Neuronal stem cell (in vitro differentiated cells): ENCODE measurements around the gene GPS1.
A peak's percentile ranks its signal among the peaks of the same experiment; 100 is the strongest.
"Not testable (repeated sequence)": the region's sequence is repeated elsewhere in the genome, so short reads cannot be mapped to it uniquely, and the experiment has no call there.

Source experiments
- DNase-seq: peaks from one replicate; pipeline ENCODE4 v3.0.0-alpha.2; 2013; ENCODE audit warnings: low spot score
- H2AFZ ChIP-seq: one replicate; pipeline ENCODE4 v1.6.1; 2013; ENCODE audit warnings: mild to moderate bottlenecking, low read length, inconsistent platforms
- H2AK5ac ChIP-seq: 2 replicates; pipeline ENCODE4 v1.6.1; 2013; ENCODE audit warnings: low read depth, mild to moderate bottlenecking, inconsistent platforms, low read length, moderate library complexity, mixed read lengths
- H2BK120ac ChIP-seq: 2 replicates; pipeline ENCODE4 v1.6.1; 2013; ENCODE audit warnings: low read depth, mild to moderate bottlenecking, inconsistent platforms, low read length, moderate library complexity, mixed read lengths
- H2BK12ac ChIP-seq: one replicate; pipeline ENCODE4 v1.6.1; 2013; ENCODE audit warnings: low read length, inconsistent platforms
- H2BK15ac ChIP-seq: 2 replicates; pipeline ENCODE4 v1.6.1; 2013; ENCODE audit warnings: mild to moderate bottlenecking, low read length, inconsistent platforms, mixed read lengths
- H2BK5ac ChIP-seq: one replicate; pipeline ENCODE4 v1.6.1; 2013; ENCODE audit warnings: inconsistent platforms, mild to moderate bottlenecking, low read length, moderate library complexity
- H3K14ac ChIP-seq: one replicate; pipeline ENCODE4 v1.6.1; 2013; ENCODE audit warnings: low read length, inconsistent platforms
- H3K18ac ChIP-seq: 2 replicates; pipeline ENCODE4 v1.6.1; 2013; ENCODE audit warnings: low read length, inconsistent platforms
- H3K23ac ChIP-seq: 2 replicates; pipeline ENCODE4 v1.6.1; 2013; ENCODE audit warnings: low read depth, mild to moderate bottlenecking, mixed read lengths, low read length, inconsistent platforms; ENCODE audit not compliant: poor library complexity
- H3K27ac ChIP-seq: replicated peaks from 3 replicates; pipeline ENCODE4 v1.5.1; 2013; ENCODE audit warnings: low read length, inconsistent platforms
- H3K27me3 ChIP-seq, 3 experiments: 2 replicates each; pipeline ENCODE4 v1.6.1; 2013; ENCODE audit warnings: low read length in 3 of 3, mild to moderate bottlenecking in 2 of 3, inconsistent platforms in 1 of 3, low read depth in 1 of 3, mixed read lengths in 1 of 3, moderate library complexity in 1 of 3; ENCODE audit not compliant: control insufficient read depth in 3 of 3, insufficient read depth in 3 of 3
- H3K36me3 ChIP-seq, 2 donors: replicated peaks in 1 of 2; 2 replicates each; pipeline ENCODE4 v1.6.1; 2013; ENCODE audit warnings: low read length in 2 of 2; ENCODE audit not compliant: control insufficient read depth in 2 of 2, insufficient read depth in 2 of 2
- H3K4ac ChIP-seq: 2 replicates; pipeline ENCODE4 v1.6.1; 2013; ENCODE audit warnings: inconsistent platforms, mild to moderate bottlenecking, low read length, moderate library complexity
- H3K4me1 ChIP-seq, 2 donors: 1 replicate in 1 of 2; 2 replicates in 1 of 2; pipeline ENCODE4 v1.6.1; 2013; ENCODE audit warnings: low read length in 2 of 2, low read depth in 1 of 2; ENCODE audit not compliant: control insufficient read depth in 2 of 2, insufficient read depth in 1 of 2
- H3K4me2 ChIP-seq: one replicate; pipeline ENCODE4 v1.6.1; 2013; ENCODE audit warnings: mild to moderate bottlenecking, low read length, inconsistent platforms; ENCODE audit not compliant: insufficient read depth, poor library complexity, severe bottlenecking
- H3K4me3 ChIP-seq, 2 donors: 2 replicates each; pipeline ENCODE4 v1.5.1; 2013; ENCODE audit warnings: low read length in 2 of 2, mild to moderate bottlenecking in 2 of 2, inconsistent platforms in 1 of 2, moderate library complexity in 1 of 2
- H3K79me1 ChIP-seq: one replicate; pipeline ENCODE4 v1.6.1; 2013; ENCODE audit warnings: low read depth, mild to moderate bottlenecking, inconsistent platforms, low read length, moderate library complexity
- H3K9ac ChIP-seq: one replicate; pipeline ENCODE4 v1.6.1; 2013; ENCODE audit warnings: mild to moderate bottlenecking, low read depth, low read length, inconsistent platforms; ENCODE audit not compliant: poor library complexity
- H3K9me3 ChIP-seq, 2 donors: replicated peaks in 1 of 2; 2 replicates each; pipeline versions ENCODE3 to v1.6.1; 2013; ENCODE audit warnings: low read length in 2 of 2, mild to moderate bottlenecking in 2 of 2, inconsistent platforms in 1 of 2, low read depth in 1 of 2, mixed read lengths in 1 of 2, moderate library complexity in 1 of 2; ENCODE audit not compliant: control insufficient read depth in 2 of 2, insufficient read depth in 1 of 2
- H4K8ac ChIP-seq: one replicate; pipeline ENCODE4 v1.6.1; 2013; ENCODE audit warnings: low read depth, mild to moderate bottlenecking, inconsistent platforms, low read length, moderate library complexity
- H4K91ac ChIP-seq: one replicate; pipeline ENCODE4 v1.6.1; 2013; ENCODE audit warnings: low read length, low read depth, mild to moderate bottlenecking, inconsistent platforms; ENCODE audit not compliant: poor library complexity
- WGBS, 2 donors: extraction: QIAGEN DNeasy Blood & Tissue Kit; methylation state at CpG; one replicate each; pipeline ENCODE4 v1.1.7; 2013; ENCODE audit warnings: missing lambda C conversion rate in 2 of 2, mixed read lengths in 1 of 2; ENCODE audit not compliant: insufficient read length in 2 of 2, insufficient replicate concordance in 1 of 2; ENCODE audit errors: extremely low coverage in 2 of 2; 5-methylcytosine and 5-hydroxymethylcytosine counted together

The GPS1 gene

GRCh38 chr17:82038796-82039409 lies 12.8 kb upstream of the GPS1 start:
- H2BK15ac ChIP-seq, H3K18ac ChIP-seq, H3K14ac ChIP-seq, H3K4me2 ChIP-seq, H4K91ac ChIP-seq, H3K27me3 ChIP-seq, H3K4me3 ChIP-seq, H3K27ac ChIP-seq, H3K4ac ChIP-seq, H3K23ac ChIP-seq, H2AK5ac ChIP-seq, H3K9ac ChIP-seq, H2BK12ac ChIP-seq, H3K79me1 ChIP-seq, H3K9me3 ChIP-seq, DNase-seq, H4K8ac ChIP-seq, H2AFZ ChIP-seq, H2BK120ac ChIP-seq, H2BK5ac ChIP-seq: not testable (repeated sequence)
- WGBS, 2 donors: no CpG with 5 or more reads among the region's 16 CpGs
- Histone ChIP-seq H3K36me3 (peaks cover 8 to 24% of the 10 kb centered on the region in 2 donors), H3K4me1 (peaks cover 9 to 10% of the 10 kb centered on the region in 2 donors)

- no peak for DNase-seq
- WGBS, 2 donors: no CpG with 5 or more reads among the region's 8 CpGs
- peaks cover 8 to 20% of the 10 kb centered on the region in 2 donors for H3K36me3 ChIP-seq
- peak overlapping the region; percentile 17 for H3K14ac ChIP-seq
- H3K4ac ChIP-seq: peak overlapping the region; percentile 67
- H3K4me3 ChIP-seq: no peak overlapping the region
- H4K91ac ChIP-seq: no peak overlapping the region
- H3K27ac ChIP-seq: no peak overlapping the region
- no peak overlapping the region for H3K9ac ChIP-seq
- H3K79me1 ChIP-seq: peaks cover 6% of the 10 kb centered on the region
- peak overlapping the region; percentile 74 for H2BK15ac ChIP-seq
- no peak overlapping the region for H3K23ac ChIP-seq
- H2BK5ac ChIP-seq: no peak overlapping the region
- H3K9me3 ChIP-seq: no peaks in the 10 kb centered on the region
- H2AK5ac ChIP-seq: peak overlapping the region; percentile 60
- H2BK12ac ChIP-seq: peak overlapping the region; percentile 16
- peak overlapping the region; percentile 3 for H3K18ac ChIP-seq
- peaks cover 9 to 10% of the 10 kb centered on the region in 2 donors for H3K4me1 ChIP-seq
- no peak overlapping the region for H2BK120ac ChIP-seq
- H3K27me3 ChIP-seq: no peaks in the 10 kb centered on the region
- H4K8ac ChIP-seq: no peak overlapping the region
- no peak overlapping the region for H2AFZ ChIP-seq
- no peak overlapping the region for H3K4me2 ChIP-seq
Observed at GRCh38 chr17:82039695-82040299, 11.9 kb upstream of the GPS1 start.

GRCh38 chr17:82041144-82041814 lies 10.4 kb upstream of the GPS1 start:
- DNase-seq: no peak
- no peaks in the 10 kb centered on the region for H3K27me3 ChIP-seq
- H2BK120ac ChIP-seq: no peak overlapping the region
- H3K4me3 ChIP-seq: no peak overlapping the region
- no peak overlapping the region for H3K9ac ChIP-seq
- peaks cover 7 to 9% of the 10 kb centered on the region in 2 donors for H3K4me1 ChIP-seq
- no peaks in the 10 kb centered on the region for H3K9me3 ChIP-seq
- no peak overlapping the region for H2BK5ac ChIP-seq
- H3K79me1 ChIP-seq: peaks cover 5% of the 10 kb centered on the region
- H4K91ac ChIP-seq: no peak overlapping the region
- H3K18ac ChIP-seq: no peak overlapping the region
- H2AFZ ChIP-seq: no peak overlapping the region
- H3K36me3 ChIP-seq: peaks cover 0 to 5% of the 10 kb centered on the region in 2 donors
- H3K14ac ChIP-seq: no peak overlapping the region
- H4K8ac ChIP-seq: no peak overlapping the region
- H3K27ac ChIP-seq: no peak overlapping the region
- no peak overlapping the region for H2AK5ac ChIP-seq
- H3K23ac ChIP-seq: no peak overlapping the region
- no peak overlapping the region for H2BK15ac ChIP-seq
- H3K4ac ChIP-seq: no peak overlapping the region
- no peak overlapping the region for H3K4me2 ChIP-seq
- no CpG with 5 or more reads among the region's 17 CpGs for WGBS, 2 donors
- H2BK12ac ChIP-seq: no peak overlapping the region

DNA sequence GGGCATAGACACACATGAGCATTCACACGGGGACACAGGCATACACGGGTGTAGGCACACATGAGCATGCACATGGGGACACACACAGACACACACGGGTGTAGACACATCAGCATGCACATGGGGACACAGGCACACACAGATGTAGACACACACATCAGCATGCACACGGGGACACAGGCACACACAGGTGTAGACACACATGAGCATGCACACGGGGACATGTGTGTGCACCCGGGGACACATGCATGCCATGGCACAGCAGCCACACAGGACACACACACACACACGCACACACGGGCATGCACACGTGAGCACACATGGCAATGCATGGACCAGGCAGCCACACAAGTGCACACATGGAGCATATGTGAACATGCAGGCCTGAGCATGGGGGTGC lies 9.0 kb upstream of the GPS1 start:
- H3K36me3 ChIP-seq: peaks cover 5 to 9% of the 10 kb centered on the region in 2 donors
- H3K9me3 ChIP-seq: no peaks in the 10 kb centered on the region
- no peaks in the 10 kb centered on the region for H3K27me3 ChIP-seq
- H3K27ac ChIP-seq: no peak overlapping the region
- H4K8ac ChIP-seq: peak overlapping the region; percentile 87
- H3K23ac ChIP-seq: peak overlapping the region; percentile 67
- no peak for DNase-seq
- no peak overlapping the region for H2BK120ac ChIP-seq
- H2BK12ac ChIP-seq: peak overlapping the region; percentile 98
- peak overlapping the region; percentile 64 for H2AK5ac ChIP-seq
- H3K4ac ChIP-seq: no peak overlapping the region
- H2AFZ ChIP-seq: no peak overlapping the region
- no peak overlapping the region for H2BK5ac ChIP-seq
- no peak overlapping the region for H3K4me2 ChIP-seq
- peaks cover 1 to 3% of the 10 kb centered on the region in 2 donors for H3K4me1 ChIP-seq
- H3K79me1 ChIP-seq: peaks cover 1% of the 10 kb centered on the region
- H3K18ac ChIP-seq: no peak overlapping the region
- H3K4me3 ChIP-seq: peak overlapping the region in 1 of 2 donors; percentile 53
- peak overlapping the region; percentile 83 for H3K9ac ChIP-seq
- H2BK15ac ChIP-seq: no peak overlapping the region
- WGBS, 2 donors: no CpG with 5 or more reads among the region's 9 CpGs
- H4K91ac ChIP-seq: peak overlapping the region; percentile 82
- H3K14ac ChIP-seq: peak overlapping the region; percentile 14
